Liver (tissue), 3 donors: ENCODE data around the gene OR10H5.

ENCODE experiments used
- CTCF ChIP-seq: fragments of 150-350 bp; IDR thresholded peaks from 2 replicates; pipeline ENCODE4 v1.5.1; 2017; ENCODE audit warnings: improper control_type of control experiment, low read depth, low read length; ENCODE audit not compliant: missing input control
- EGR1 ChIP-seq, 2 donors: IDR thresholded peaks; 2 replicates each; pipeline ENCODE4 v1.6.1; 2016 to 2018; ENCODE audit warnings: antibody characterized with exemption in 2 of 2, low read depth in 2 of 2
- FOXA1 ChIP-seq: IDR thresholded peaks from 2 replicates; pipeline ENCODE4 v1.6.1; 2016; ENCODE audit warnings: antibody characterized with exemption
- GABPA ChIP-seq, 2 donors: IDR thresholded peaks in 1 of 2; conservative IDR thresholded peaks in 1 of 2; 2 replicates each; pipeline ENCODE4 v1.6.1; 2016; ENCODE audit warnings: antibody characterized with exemption in 2 of 2, mild to moderate bottlenecking in 1 of 2, moderate library complexity in 1 of 2
- NR2F2 ChIP-seq: IDR thresholded peaks from 2 replicates; pipeline ENCODE4 v1.6.1; 2016; ENCODE audit warnings: antibody characterized with exemption
- RAD21 ChIP-seq, 2 donors: IDR thresholded peaks; 2 replicates each; pipeline ENCODE4 v1.6.1; 2016; ENCODE audit warnings: antibody characterized with exemption in 2 of 2, mild to moderate bottlenecking in 2 of 2
- REST ChIP-seq: IDR thresholded peaks from 2 replicates; pipeline ENCODE4 v1.6.1; 2016; ENCODE audit warnings: antibody characterized with exemption, mild to moderate bottlenecking
- SP1 ChIP-seq: IDR thresholded peaks from 2 replicates; pipeline ENCODE4 v1.6.1; 2018; ENCODE audit warnings: antibody characterized with exemption, mild to moderate bottlenecking
- TAF1 ChIP-seq: conservative IDR thresholded peaks from 2 replicates; pipeline ENCODE4 v1.6.1; 2016; ENCODE audit warnings: antibody characterized with exemption, mild to moderate bottlenecking
- YY1 ChIP-seq: IDR thresholded peaks from 2 replicates; pipeline ENCODE4 v1.6.1; 2016; ENCODE audit warnings: antibody characterized with exemption, mild to moderate bottlenecking
- TF ChIP-seq, protein P1 (sequence below): IDR thresholded peaks from 2 replicates; pipeline ENCODE4 v1.6.1; 2016; ENCODE audit warnings: antibody characterized with exemption
- TF ChIP-seq, protein P2 (sequence below): IDR thresholded peaks from 2 replicates; pipeline ENCODE4 v1.6.1; 2016; ENCODE audit warnings: antibody characterized with exemption
- TF ChIP-seq, protein P3 (sequence below): IDR thresholded peaks from 2 replicates; pipeline ENCODE4 v1.6.1; 2016; ENCODE audit warnings: antibody characterized with exemption
- donor health status: healthy.
- donor health status: healthy.

DNA sequence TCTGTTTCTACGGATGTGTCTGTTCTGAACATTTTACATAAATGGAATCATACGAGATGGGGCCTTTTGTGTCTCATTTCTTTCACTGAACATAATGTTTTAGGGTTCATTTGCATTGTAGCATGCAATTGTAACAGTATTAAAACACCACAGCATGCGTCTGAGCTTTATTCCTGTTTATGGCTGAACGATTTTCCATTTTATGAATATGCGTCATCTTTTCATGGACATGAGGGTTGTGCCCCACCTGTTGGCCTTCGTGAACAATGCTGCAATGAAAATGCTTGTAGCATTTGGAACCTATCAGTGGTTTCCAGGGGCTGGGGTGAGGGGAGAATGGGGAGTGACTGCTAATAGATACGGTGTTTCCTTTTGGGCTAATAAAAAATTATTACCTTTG, 22.9 kb downstream of the OR10H5 start:
- TF ChIP-seq FOXA1: no peak
- TF ChIP-seq RAD21 (IDR thresholded peaks at IDR 0.05): peak; percentile 72
- peak; percentile 36 for TF ChIP-seq CTCF
- no peak for TF ChIP-seq GABPA (IDR thresholded peaks at IDR 0.05 in 1 of 2, conservative IDR thresholded peaks at IDR 0.05 in 1 of 2)
- no peak for TF ChIP-seq SP1
- TF ChIP-seq, protein P1, sequence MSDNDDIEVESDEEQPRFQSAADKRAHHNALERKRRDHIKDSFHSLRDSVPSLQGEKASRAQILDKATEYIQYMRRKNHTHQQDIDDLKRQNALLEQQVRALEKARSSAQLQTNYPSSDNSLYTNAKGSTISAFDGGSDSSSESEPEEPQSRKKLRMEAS: no peak
- TF ChIP-seq EGR1 (IDR thresholded peaks at IDR 0.05; ENCODE audit: low read depth in 2 of 2): no peak
- TF ChIP-seq, protein P2, sequence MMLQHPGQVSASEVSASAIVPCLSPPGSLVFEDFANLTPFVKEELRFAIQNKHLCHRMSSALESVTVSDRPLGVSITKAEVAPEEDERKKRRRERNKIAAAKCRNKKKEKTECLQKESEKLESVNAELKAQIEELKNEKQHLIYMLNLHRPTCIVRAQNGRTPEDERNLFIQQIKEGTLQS: no peak
- no peak for TF ChIP-seq TAF1
- no peak for TF ChIP-seq REST
- TF ChIP-seq, protein P3, sequence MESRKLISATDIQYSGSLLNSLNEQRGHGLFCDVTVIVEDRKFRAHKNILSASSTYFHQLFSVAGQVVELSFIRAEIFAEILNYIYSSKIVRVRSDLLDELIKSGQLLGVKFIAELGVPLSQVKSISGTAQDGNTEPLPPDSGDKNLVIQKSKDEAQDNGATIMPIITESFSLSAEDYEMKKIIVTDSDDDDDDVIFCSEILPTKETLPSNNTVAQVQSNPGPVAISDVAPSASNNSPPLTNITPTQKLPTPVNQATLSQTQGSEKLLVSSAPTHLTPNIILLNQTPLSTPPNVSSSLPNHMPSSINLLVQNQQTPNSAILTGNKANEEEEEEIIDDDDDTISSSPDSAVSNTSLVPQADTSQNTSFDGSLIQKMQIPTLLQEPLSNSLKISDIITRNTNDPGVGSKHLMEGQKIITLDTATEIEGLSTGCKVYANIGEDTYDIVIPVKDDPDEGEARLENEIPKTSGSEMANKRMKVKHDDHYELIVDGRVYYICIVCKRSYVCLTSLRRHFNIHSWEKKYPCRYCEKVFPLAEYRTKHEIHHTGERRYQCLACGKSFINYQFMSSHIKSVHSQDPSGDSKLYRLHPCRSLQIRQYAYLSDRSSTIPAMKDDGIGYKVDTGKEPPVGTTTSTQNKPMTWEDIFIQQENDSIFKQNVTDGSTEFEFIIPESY: no peak
- TF ChIP-seq YY1: no peak
- TF ChIP-seq NR2F2: no peak
